HG02759 (cell line): ENCODE measurements around the gene STAP1.

ENCODE experiments used
- ATAC-seq: cut with Tn5 transposase; IDR thresholded peaks from one replicate; pipeline ENCODE4 v1.9.1; 2021; ENCODE audit warnings: mild to moderate bottlenecking, moderate library complexity; ENCODE audit not compliant: unreplicated experiment

Gene STAP1

GRCh38 chr4:67554096-67554495, 4.4 kb upstream of the STAP1 start:
- no peak for ATAC-seq

GRCh38 chr4:67555447-67555846, 3.1 kb upstream of the STAP1 start:
- ATAC-seq, result no peak

- no peak for ATAC-seq
Observed at GRCh38 chr4:67556436-67556835, 2.1 kb upstream of the STAP1 start.

GRCh38 chr4:67565284-67565683, 6.8 kb downstream of the STAP1 start:
- ATAC-seq, result no peak

GRCh38 chr4:67566335-67566734, 7.8 kb downstream of the STAP1 start:
- ATAC-seq, result no peak

GRCh38 chr4:67568820-67569219, 10.3 kb downstream of the STAP1 start:
- no peak for ATAC-seq

GRCh38 chr4:67570537-67570936, 12.0 kb downstream of the STAP1 start:
- no peak for ATAC-seq

GRCh38 chr4:67571975-67572374, 13.4 kb downstream of the STAP1 start:
- no peak for ATAC-seq

- no peak for ATAC-seq
Observed at GRCh38 chr4:67573193-67573592, 14.7 kb downstream of the STAP1 start.

GRCh38 chr4:67575232-67576058, 16.9 kb downstream of the STAP1 start:
- ATAC-seq, result peak; percentile 92

GRCh38 chr4:67576059-67576466, 17.5 kb downstream of the STAP1 start:
- ATAC-seq, result no peak

- ATAC-seq, result peak; percentile 45
Observed at GRCh38 chr4:67576538-67576937, 18.0 kb downstream of the STAP1 start.

- ATAC-seq, result peak; percentile 35
Observed at GRCh38 chr4:67580577-67580976, 22.1 kb downstream of the STAP1 start.

- peak; percentile 56 for ATAC-seq
Observed at GRCh38 chr4:67581208-67581857, 22.8 kb downstream of the STAP1 start.

GRCh38 chr4:67581913-67582312, 23.4 kb downstream of the STAP1 start:
- ATAC-seq, result no peak

GRCh38 chr4:67584496-67584895, 26.0 kb downstream of the STAP1 start:
- ATAC-seq, result no peak

- ATAC-seq, result no peak
Observed at GRCh38 chr4:67587156-67587555, 28.6 kb downstream of the STAP1 start.

- no peak for ATAC-seq
Observed at GRCh38 chr4:67593741-67594175, 35.2 kb downstream of the STAP1 start.

GRCh38 chr4:67603310-67604028, 44.9 kb downstream of the STAP1 start:
- ATAC-seq, result no peak

GRCh38 chr4:67604029-67604381, 45.5 kb downstream of the STAP1 start:
- no peak for ATAC-seq

- no peak for ATAC-seq
Observed at GRCh38 chr4:67604749-67605148, 46.2 kb downstream of the STAP1 start.

GRCh38 chr4:67608027-67608426, 49.5 kb downstream of the STAP1 start:
- ATAC-seq, result no peak
